Astrocyte of the spinal cord (primary cell): ENCODE measurements around the gene ITGA4.

Experiments
- DNase-seq: peaks from one replicate; pipeline ENCODE4 v3.0.0; 2011; ENCODE audit warnings: low read depth, low spot score
- H3K4me3 ChIP-seq: 2 replicates; pipeline ENCODE4 v1.5.1; 2011; ENCODE audit warnings: low read depth, mild to moderate bottlenecking, low read length, moderate library complexity
- in situ Hi-C: cut with HindIII; loops from 2 replicates; pipeline ENCODE4 v1.10.0; 2017; ENCODE audit warnings: low sequenced_read_pairs
- TF ChIP-seq, protein P1 (sequence below): IDR thresholded peaks from 2 replicates; pipeline ENCODE4 v1.5.1; 2012; ENCODE audit warnings: low read depth, mild to moderate bottlenecking, low read length, inconsistent platforms

ITGA4 gene

DNA sequence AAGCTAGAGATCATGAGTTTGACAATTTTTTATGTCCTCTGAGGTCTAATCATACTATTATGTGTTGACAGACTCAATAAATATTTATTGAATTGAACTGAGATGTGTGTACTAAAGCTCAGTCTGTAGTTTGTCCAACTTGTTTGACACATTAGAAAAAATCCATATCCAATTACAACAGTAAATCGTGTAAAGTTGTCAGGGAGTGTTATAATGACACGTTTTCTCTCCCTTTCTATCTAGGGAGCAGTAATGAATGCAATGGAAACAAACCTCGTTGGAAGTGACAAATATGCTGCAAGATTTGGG, 28.4 kb downstream of the ITGA4 start:
- TF ChIP-seq, protein P1, sequence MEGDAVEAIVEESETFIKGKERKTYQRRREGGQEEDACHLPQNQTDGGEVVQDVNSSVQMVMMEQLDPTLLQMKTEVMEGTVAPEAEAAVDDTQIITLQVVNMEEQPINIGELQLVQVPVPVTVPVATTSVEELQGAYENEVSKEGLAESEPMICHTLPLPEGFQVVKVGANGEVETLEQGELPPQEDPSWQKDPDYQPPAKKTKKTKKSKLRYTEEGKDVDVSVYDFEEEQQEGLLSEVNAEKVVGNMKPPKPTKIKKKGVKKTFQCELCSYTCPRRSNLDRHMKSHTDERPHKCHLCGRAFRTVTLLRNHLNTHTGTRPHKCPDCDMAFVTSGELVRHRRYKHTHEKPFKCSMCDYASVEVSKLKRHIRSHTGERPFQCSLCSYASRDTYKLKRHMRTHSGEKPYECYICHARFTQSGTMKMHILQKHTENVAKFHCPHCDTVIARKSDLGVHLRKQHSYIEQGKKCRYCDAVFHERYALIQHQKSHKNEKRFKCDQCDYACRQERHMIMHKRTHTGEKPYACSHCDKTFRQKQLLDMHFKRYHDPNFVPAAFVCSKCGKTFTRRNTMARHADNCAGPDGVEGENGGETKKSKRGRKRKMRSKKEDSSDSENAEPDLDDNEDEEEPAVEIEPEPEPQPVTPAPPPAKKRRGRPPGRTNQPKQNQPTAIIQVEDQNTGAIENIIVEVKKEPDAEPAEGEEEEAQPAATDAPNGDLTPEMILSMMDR: no peak
- in situ Hi-C loops: no loop called here
- DNase-seq: no peak
- H3K4me3 ChIP-seq: no peak overlapping the region

DNA sequence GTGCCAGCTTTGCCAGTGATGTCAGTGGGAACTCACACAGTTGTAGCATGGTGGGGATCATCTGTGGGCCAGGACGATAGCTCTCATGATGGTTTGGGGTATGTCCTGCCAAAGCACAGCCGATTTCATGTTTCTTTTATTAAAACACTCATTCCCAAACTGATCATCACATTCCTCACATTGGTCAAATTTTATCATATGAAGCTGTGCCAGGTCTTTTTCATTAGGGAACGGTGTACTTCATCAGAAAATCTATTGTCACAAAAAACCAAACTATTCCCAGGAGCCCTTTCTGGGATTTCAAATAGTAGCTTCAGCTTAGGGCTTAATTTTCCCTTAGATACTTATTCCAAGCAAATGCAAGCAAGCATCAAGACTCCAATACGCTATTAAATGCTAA, 42.0 kb downstream of the ITGA4 start:
- in situ Hi-C loops: no loop called here
- TF ChIP-seq, protein P1: no peak
- DNase-seq: no peak
- no peak overlapping the region for H3K4me3 ChIP-seq

DNA sequence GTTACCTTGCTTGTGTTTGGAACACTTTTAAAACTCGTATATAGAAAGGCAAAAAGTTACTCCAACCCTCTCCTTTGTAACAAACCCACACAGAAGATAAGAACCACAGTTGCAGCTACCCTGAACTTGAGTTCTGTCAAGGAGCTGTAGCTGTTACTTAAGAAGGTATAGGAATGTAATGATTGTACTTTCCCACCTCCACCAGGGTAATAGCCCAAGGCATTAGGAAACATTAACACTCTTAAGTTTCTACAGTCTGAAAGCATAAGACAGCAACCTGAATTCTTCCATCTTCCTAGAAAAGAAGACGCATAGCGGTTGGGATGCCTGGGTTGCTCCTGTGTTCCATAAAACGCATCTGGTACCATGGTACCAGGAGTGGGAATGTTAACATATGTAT, 43.0 kb downstream of the ITGA4 start:
- in situ Hi-C loops: no loop called here
- TF ChIP-seq, protein P1: no peak
- no peak for DNase-seq
- no peak overlapping the region for H3K4me3 ChIP-seq

DNA sequence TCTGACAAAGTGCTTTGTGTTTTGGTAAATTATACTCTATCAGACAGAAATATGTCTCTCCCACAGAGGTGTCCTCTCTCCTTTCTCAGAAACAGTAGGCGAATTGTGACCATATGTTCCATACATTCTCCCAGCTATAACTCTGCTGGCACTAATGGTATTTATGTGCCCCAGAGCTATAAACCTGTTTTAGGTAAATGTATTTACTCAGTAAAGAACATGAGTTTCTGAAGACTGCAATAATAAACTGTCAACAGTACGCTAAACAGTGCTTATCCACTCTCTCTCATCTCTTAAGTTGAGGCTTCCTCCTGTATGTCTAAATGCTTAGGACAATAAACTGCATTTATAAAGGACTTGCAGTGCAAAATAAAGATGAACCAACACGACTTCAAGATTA, 58.5 kb downstream of the ITGA4 start:
- TF ChIP-seq, protein P1: no peak
- no peak overlapping the region for H3K4me3 ChIP-seq
- in situ Hi-C loops: no loop called here
- DNase-seq: no peak

DNA sequence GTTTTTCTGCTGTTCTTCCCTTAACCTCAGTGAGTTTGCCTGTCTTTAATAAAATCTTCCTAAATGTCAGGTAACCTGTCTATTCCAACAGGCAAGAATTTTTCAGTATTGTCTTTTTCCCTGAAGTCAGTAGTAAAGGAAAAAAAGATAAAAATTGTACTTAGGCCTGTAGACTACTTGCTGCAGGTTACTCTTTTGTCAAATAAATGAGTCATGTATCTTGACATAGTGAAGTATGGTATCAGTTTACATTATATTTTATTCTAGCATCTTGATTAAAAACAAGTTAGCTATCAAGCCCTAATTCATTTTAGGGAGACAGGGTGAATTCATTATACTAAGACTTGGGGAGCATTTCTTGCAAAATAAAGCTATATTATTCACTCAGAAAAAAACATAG, 59.8 kb downstream of the ITGA4 start:
- in situ Hi-C loops: no loop called here
- no peak overlapping the region for H3K4me3 ChIP-seq
- TF ChIP-seq, protein P1: no peak
- DNase-seq: no peak

DNA sequence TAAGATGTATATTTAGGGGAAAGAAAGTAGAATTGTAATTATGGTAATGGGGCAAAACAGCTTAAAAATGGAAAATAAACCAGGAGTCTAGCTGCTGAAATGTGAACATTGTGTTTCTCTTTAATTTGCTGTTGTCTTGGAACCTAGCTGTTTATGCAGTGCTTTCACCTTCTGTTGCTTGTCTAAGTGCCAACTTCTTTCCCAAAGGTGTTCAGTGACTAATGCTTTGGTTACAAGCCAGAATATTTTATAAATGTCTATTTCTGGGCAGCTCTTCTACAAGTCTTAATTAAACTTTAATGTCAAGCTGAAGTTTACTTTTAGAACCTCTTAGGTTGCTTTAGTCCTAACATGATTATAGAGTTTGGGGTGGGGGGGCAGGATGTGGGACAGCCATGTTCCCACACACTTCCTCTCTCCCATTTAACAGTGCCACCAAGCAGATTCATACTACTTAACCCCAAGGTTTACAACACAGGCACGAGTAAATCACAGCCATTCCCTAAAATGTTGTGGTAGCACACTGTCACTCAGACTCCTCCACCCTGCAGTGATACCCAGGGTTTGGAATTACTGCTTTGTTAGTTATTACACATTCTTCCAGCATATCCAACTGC, 60.6 kb downstream of the ITGA4 start:
- DNase-seq: no peak
- in situ Hi-C loops: no loop called here
- TF ChIP-seq, protein P1: no peak
- no peak overlapping the region for H3K4me3 ChIP-seq

DNA sequence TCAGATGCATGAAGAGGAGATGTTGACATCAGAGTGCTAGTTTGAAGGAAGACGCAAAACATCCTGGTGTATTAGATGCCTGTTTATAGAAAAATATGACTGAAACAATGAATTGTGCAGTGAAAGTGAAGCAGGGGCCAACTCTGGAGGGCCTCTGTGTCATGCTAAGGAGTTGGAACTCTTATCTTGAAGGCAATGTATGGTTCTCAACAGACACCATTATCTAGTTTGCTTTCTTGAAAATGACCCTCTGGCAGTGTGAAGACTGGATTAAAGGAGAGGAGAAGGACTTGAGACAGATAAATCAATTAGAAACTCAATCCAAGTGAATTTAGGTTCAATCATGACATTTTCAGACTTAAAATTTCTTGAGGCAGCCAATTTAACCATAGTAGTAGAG, 63.1 kb downstream of the ITGA4 start:
- in situ Hi-C loops: no loop called here
- TF ChIP-seq, protein P1: no peak
- DNase-seq: no peak
- no peak overlapping the region for H3K4me3 ChIP-seq
